HG03196 (cell line): ENCODE measurements around the gene ZSCAN1.
"Not testable (repeated sequence)": the region's sequence is repeated elsewhere in the genome, so short reads cannot be mapped to it uniquely, and the experiment has no call there.

Source experiments
- ATAC-seq: cut with Tn5 transposase; IDR thresholded peaks from one replicate; pipeline ENCODE4 v1.9.1; 2021; ENCODE audit not compliant: unreplicated experiment

ZSCAN1 gene, protein sequence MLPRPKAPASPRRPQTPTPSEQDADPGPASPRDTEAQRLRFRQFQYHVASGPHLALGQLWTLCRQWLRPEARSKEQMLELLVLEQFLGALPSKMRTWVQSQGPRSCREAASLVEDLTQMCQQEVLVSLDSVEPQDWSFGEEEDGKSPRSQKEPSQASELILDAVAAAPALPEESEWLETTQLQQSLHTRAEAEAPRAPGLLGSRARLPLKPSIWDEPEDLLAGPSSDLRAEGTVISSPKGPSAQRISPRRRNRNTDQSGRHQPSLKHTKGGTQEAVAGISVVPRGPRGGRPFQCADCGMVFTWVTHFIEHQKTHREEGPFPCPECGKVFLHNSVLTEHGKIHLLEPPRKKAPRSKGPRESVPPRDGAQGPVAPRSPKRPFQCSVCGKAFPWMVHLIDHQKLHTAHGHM

GRCh38 chr19:58033741-58034476 is at the start of gene ZSCAN1:
Gene ZSCAN1, plus strand, starts transcription at chr19:58034025. Its CDS starts 3,812 bp downstream, at chr19:58037837.
- ATAC-seq = no peak

GRCh38 chr19:57992841-57993240 is 41.0 kb upstream of the ZSCAN1 start:
- ATAC-seq = no peak

DNA sequence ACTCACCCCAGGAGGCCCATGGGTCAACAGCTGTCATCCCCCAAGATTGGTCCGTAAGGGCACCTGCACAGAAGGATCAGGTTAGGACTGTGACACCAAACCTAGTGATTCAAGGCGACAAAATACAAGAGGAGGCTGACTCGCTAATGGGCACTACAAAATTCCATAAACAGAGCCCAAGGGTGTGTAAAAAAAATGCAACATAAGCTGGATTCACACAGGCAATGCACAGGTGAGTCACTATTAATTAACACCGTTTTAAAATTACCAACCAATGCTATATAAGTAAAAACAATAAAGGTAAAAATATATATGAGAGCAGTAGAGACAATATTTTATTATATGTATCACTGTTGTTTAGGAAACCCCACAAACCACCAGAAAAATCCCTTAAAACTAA is 33.1 kb upstream of the ZSCAN1 start:
- ATAC-seq = no peak

GRCh38 chr19:58001895-58002369 is 31.9 kb upstream of the ZSCAN1 start:
- ATAC-seq = peak; percentile 14

DNA sequence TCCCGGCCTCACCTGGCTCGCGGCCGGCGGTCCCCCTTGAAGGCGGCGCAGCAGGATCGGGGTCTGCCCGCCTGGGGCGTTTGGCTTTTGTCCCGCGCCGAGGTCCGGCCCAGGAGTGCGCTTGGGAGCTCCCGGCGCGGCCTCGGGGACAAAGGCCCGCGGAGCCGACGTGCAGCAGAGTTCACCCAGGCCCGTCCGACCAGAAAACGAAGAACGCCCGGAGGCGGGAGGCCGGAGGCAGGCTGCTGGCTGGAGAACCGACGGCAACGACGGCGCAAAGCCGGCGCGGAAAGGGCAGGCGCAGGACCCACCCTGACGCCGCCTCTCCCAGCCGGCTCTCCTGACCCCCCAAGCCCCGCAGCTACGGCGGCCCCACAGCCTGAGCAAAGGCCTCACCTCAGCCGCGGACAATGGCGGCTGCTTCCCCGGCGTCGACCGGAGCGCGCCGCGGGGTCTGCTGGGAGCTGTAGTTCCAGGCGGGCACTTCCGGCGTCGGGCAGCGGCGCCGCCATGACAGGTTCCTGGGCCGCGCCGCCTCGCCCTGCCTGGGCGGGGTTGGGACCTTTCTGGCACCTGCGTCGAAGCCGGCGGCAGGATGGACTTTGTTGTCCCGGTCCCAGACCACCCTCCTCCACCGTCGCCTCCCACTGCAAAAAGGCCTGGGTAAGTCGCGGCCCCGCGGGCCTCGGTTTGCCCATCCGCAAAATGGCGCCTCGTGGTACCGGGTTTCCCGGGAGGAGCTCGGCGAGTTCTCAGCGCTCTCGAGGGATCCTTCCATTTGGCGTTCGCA is 31.2 kb upstream of the ZSCAN1 start, which contains the start of gene ZNF606:
TSS of gene ZNF606 (minus strand) at position 437 of the 790 bp plus-strand sequence. CDS start 1,501 bp downstream, outside the sequence.
- ATAC-seq = peak; percentile 95

- ATAC-seq = no peak
These were observed 30.5 kb upstream of the ZSCAN1 start for GRCh38 chr19:58003174-58003828.

DNA sequence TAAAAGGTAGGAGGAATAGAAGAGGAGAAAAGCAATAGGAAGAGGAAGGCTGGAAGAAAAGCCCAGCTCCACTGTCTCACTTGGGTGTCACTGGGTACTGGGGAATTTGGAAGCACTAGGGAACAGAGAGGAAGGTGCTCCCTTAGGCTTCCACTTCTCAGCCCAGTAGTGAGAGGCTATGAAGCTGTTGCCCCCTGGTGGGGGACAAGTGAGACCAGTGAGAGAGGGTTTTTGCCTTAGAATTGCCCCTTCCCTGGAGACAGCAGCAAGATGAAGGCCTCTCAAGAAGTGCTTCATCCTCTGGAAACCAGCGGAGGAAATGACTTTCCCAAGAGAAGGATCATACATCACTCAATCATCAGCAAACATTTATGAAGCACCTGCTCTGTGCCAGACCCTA is 26.5 kb upstream of the ZSCAN1 start:
- no peak for ATAC-seq

DNA sequence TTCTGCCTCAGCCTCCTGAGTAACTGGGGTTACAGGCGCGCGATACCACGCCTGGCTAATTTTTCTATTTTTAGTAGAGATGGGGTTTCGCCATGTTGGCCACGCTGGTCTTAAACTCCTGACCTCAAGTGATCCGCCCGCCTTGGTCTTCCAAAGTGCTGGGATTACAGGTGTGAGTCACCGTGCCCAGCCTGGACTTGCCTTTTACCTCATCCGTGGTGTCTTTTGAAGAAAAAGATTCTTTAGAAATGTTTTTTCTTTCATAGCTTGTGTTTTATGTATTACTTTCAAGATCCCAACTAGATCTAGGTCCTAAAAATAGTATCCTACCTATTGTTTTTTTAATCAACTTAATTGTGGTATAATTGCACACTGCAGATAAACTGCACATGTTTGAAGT is 24.9 kb upstream of the ZSCAN1 start:
- not testable (repeated sequence) for ATAC-seq

DNA sequence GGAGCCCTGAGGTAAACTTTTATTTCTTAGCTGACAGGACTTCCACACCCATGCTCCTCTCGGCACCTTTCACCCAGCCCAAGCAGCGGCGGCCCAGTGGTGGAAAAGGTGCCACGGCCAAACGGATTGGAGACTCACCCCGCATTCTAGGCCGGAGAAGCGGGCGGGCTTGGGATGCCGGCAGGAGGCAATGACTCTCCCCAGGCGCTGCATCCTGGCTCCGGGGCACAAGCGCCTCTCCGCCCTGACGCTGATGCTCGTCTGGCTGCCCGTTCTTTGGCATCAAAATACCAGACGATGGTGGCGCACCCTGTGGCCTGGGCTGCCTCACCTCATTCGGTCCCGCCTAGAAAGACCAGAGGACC is 24.5 kb upstream of the ZSCAN1 start:
- peak; percentile 23 for ATAC-seq

DNA sequence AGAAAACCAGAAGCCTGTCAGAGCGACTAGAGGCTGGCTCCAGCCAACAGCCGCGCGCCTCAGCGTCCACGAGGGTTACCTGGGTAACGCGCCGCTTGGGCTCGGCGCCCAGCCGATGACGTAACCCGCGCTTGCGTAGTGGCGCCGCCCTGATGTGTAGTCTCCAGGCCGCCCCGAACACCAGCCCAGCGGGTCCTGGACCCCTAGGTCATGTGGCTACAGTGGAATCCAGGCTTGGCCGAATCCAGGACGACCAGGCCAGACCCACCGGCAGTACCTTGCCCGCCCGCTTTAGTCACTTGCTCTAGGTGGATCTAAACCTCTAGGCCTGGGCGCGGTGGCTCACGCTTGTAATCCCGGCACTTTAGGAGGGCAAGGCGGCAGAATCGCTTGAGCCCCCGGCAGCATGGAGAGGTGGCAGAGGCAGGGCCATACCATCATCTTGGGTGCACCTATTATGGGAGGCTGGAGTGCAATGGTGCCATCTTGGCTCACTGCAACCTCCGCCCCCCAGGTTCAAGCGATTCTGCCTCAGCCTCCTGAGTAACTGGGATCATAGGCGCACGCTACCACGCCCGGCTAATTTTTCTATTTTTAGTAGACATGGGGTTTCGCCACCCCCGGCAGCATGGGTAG is 24.0 kb upstream of the ZSCAN1 start:
- ATAC-seq = peak; percentile 87

DNA sequence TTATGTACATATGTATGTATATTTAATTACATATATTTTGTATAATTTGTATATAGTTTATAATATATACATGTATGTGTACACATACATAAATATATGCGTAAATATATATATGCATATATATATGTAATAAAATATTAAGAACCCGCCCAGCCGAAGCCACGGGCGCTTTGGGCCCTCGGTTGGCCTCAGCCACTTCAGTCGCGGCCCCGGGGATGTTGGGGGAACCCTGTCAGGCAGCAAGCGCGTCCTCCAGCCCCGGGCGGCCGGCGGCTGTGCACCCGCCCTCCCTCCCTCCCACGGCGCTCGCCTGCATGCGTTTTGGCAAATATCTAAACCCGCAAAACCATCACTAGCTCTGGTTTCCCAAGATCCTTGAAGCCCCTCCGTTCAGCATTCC is 23.3 kb upstream of the ZSCAN1 start:
- ATAC-seq = no peak

DNA sequence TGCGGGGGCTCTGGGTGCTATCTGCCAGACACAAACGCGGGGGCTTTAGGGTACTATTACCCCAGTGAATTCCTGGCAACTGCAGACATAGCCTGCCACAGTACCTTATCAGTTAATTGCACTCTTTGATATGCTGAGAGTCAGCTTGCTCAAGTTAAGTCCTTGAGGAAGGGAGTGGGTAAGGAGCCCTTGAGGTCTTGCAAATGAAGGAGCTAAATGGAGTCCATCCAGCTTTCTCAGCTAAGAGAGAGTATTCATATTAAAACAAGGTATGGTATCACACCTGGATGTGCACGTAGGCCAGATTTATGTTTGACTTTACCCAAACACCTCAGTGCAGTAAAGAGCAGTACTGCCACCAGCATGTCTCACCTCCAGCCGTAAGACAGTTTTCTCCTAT is 19.7 kb upstream of the ZSCAN1 start:
- no peak for ATAC-seq

DNA sequence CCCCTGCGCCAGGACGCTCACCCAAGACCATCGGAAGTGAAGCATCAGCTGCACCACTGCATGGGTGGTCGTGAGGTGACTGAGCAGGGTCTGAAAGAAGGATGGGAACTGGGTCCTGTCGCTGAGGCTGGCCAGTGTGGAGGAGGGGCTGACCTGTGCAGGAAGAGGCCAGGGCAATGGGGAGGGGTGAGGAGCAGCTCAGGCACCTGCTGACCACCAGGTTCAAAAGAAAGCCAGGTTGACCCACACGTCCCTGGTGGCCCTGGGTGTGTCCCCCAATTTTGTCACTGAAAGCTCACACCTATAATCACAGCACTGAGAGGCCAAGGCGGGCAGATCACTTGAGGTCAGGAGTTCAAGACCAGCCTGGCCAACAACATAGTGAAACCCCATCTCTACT is 13.7 kb upstream of the ZSCAN1 start:
- ATAC-seq = no peak

DNA sequence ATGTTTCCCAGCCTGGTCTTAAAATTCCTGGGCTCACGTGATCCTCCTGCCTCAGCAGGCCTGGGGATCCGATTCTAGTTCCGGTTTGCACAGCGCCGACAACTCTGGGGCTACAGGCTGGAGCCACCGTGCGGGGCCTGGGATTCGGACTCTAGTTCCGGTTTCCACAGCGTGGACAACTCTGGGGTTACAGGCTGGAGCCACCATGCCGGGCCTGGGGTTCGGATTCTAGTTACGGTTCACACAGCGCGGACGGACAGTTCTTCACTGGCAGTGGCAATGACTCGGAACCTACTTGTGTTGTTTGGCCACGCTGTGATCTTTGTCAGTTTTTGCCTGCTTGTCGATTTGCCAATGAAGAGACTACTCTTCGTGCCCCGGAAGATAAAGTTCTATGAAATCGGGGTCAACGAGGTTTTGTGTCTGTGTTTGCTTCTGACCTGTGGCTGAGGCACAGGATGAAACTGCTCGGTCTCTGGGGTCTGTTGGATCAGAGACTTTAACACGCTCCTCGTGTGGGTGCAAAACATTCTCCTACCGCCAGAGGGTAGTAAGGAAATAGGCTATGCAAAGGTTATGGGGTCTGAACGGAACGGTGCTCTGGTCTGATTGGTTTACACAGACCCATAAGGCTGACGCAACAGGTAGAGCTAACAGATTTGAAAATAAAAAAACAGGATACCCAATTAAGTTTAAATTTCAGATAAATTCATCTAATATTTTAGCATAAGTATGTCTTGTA is 12.1 kb upstream of the ZSCAN1 start:
- no peak for ATAC-seq

DNA sequence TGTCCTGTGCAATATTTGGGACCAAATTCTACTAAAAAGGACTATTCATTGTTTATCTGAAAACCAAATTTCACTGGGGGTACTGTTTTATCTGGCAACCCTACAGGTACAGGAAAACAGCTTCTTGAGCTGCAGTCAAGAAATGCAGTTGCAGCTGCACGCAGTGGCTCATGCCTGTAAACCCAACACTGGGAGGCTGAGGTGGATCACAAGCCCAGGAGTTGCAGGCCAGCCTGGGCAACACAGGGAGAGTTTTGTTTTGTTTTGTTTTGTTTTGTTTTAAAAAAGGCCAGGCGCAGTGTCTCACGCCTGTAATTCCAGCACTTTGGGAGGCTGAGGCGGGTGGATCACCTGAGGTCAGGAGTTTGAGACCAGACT is 11.6 kb upstream of the ZSCAN1 start:
- ATAC-seq = no peak

GRCh38 chr19:58024661-58025060 is 9.2 kb upstream of the ZSCAN1 start:
- no peak for ATAC-seq

- no peak for ATAC-seq
These were observed 610 bp downstream of the ZSCAN1 start for GRCh38 chr19:58034477-58034793.

DNA sequence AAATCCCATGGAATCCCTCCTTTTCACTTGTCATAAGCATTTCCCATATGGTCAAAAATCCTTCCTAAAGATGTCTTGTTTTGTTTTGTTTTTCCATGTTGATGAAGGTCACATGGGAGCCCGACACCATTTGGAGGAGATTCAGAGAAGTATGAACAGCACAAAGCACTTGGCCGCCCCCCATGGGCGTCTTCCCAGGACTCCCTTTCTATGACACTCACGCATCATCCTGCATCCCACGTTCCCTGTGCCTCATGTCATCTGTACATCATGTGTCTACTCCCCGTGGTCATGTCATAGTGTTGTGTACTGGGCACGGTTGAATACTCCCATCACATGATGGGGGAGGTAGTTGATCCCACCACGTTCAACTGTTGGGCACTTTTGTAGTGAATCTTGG is 2.0 kb downstream of the ZSCAN1 start:
- no peak for ATAC-seq

DNA sequence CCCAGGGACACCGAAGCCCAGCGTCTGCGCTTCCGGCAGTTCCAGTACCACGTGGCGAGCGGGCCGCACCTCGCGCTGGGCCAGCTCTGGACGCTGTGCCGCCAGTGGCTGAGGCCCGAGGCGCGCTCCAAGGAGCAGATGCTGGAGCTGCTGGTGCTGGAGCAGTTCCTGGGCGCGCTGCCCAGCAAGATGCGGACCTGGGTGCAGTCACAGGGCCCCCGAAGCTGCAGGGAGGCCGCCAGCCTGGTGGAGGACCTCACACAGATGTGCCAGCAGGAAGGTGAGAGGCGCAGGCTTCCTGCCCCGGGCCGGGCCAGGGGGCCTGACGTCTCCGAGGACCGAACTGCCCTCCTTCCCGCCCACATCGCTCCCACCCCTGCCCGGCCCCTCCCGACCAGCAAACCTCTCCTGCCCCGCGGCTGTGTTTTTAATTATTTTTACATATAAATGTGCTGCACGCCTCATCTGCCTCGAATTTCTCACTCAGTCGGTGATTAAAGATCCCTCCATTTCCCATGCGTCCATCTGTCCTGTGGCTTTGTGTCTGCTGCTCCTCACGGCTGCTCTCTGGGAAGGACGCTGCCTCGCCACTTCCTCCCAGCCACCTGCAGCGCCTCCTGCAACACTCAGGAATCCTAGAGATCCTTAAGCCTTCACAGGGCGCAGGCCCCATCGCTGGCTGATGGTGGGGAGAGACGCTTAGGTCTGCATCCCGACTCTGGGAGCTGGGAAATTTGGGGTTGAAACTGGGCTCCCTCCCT is 4.3 kb downstream of the ZSCAN1 start:
- ATAC-seq = no peak
